Caco-2 (cell line): ENCODE results near the gene RNF13. TPM values are rescaled to one million over a fixed set of nuclear protein-coding genes. Genes with fewer than 3 reads are reported as not detected.

Experiments used
- BruUV-seq: library from RNA; stranded (reverse); fragments of 400-500 nt; replicated peaks from 2 replicates; lab custom pipeline; 2021; lab: Mats Ljungman, UMichigan
- CTCF ChIA-PET: fragments of 300-600 bp; sonication (Branson Sonifier 250); formaldehyde crosslinking; loops from one replicate; lab custom pipeline; 2022; ENCODE audit warnings: antibody characterized with exemption; lab: Charles Lee
- POLR2A ChIA-PET: fragments of 300-600 bp; sonication (Branson Sonifier 250); formaldehyde crosslinking; loops from one replicate; lab custom pipeline; 2022; ENCODE audit warnings: antibody characterized with exemption; lab: Charles Lee
- DNase-seq, 2 experiments: peaks; one replicate each; pipeline versions ENCODE4 v3.0.0 to v3.0.0-alpha.2; 2020 to 2022
- H3K27me3 ChIP-seq: replicated peaks from 2 replicates; pipeline ENCODE4 v1.6.0; 2011; ENCODE audit warnings: low read length; ENCODE audit not compliant: control insufficient read depth, insufficient read depth
- H3K36me3 ChIP-seq: 2 replicates; pipeline ENCODE4 v1.5.1; 2011; ENCODE audit warnings: low read length; ENCODE audit not compliant: control insufficient read depth, insufficient read depth
- H3K4me1 ChIP-seq: fragments of 250-450 bp; sonication (Bioruptor Pico); 2 replicates; pipeline ENCODE4 v1.5.1; 2020; ENCODE audit warnings: mild to moderate bottlenecking
- H3K4me3 ChIP-seq: 2 replicates; pipeline ENCODE4 v1.5.1; 2011; ENCODE audit warnings: low read depth, mild to moderate bottlenecking, control low read depth, low read length
- H3K9me3 ChIP-seq: fragments of 250-450 bp; sonication (Bioruptor Pico); 2 replicates; pipeline ENCODE4 v1.5.1; 2020; ENCODE audit warnings: mild to moderate bottlenecking, moderate library complexity
- H3K27ac Mint-ChIP-seq: one replicate; pipeline ENCODE4 v1.8.0; 2022; ENCODE audit warnings: mixed read lengths; ENCODE audit not compliant: unreplicated experiment
- H3K27me3 Mint-ChIP-seq: one replicate; pipeline ENCODE4 v1.8.0; 2022; ENCODE audit warnings: mixed read lengths; ENCODE audit not compliant: insufficient read depth, unreplicated experiment
- H3K36me3 Mint-ChIP-seq: one replicate; pipeline ENCODE4 v1.8.0; 2022; ENCODE audit warnings: mild to moderate bottlenecking, mixed read lengths; ENCODE audit not compliant: insufficient read depth, unreplicated experiment
- H3K4me1 Mint-ChIP-seq: one replicate; pipeline ENCODE4 v1.8.0; 2022; ENCODE audit warnings: low read depth, mixed read lengths; ENCODE audit not compliant: unreplicated experiment
- H3K4me3 Mint-ChIP-seq: one replicate; pipeline ENCODE4 v1.8.0; 2022; ENCODE audit warnings: mild to moderate bottlenecking, moderate library complexity, mixed read lengths; ENCODE audit not compliant: unreplicated experiment
- H3K9me3 Mint-ChIP-seq: one replicate; pipeline ENCODE4 v1.8.0; 2022; ENCODE audit warnings: mixed read lengths; ENCODE audit not compliant: unreplicated experiment
- intact Hi-C: fragments of 100-400 bp; cut with micrococcal nuclease; formaldehyde crosslinking; loops from one replicate; pipeline ENCODE4 v1.10.0; 2022; ENCODE audit not compliant: unreplicated experiment
- total RNA-seq: library from RNA; stranded (reverse); gene quantifications from 2 replicates; pipeline ENCODE4 v1.2.3, GENCODE V29; 2022
- TF ChIP-seq, protein P1 (sequence below), 2 experiments: fragments of 200-600 bp in 1 of 2; IDR thresholded peaks; 1 replicate in 1 of 2; 2 replicates in 1 of 2; pipeline versions ENCODE4 v1.5.1 to v1.8.0; 2011 to 2022; ENCODE audit warnings: antibody characterized with exemption in 1 of 2, control low read depth in 1 of 2, inconsistent platforms in 1 of 2, low read depth in 1 of 2, low read length in 1 of 2, mild to moderate bottlenecking in 1 of 2, moderate library complexity in 1 of 2; ENCODE audit not compliant: insufficient read depth in 1 of 2, severe bottlenecking in 1 of 2, unreplicated experiment in 1 of 2

Gene RNF13
- total RNA-seq, 1 experiment from 2014 or later: 44.2 TPM

DNA sequence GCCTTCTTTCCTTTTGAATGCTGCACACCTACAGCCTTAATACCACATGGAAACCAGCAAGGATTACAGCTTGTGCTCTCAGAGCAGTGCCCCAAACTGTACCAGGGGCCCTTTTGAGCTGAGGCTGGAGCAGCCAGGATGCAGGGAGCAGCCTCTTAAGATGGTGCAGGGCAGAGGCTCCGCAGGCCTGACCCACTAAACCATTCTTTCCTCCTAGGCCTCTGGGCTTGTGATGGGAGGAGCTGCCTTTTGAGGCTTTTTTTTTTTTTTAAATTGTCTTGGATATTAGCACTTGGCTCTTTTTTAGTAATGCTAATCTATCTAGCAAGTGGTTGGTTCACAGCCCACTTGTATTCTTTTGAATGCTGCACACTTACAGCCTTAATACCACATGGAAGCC, 120.0 kb downstream of the RNF13 start:
- Histone ChIP-seq H3K4me1 (no peaks in the 10 kb centered on the region), H3K4me3 (no peak overlapping the region), H3K9me3 (no peaks in the 10 kb centered on the region), H3K27me3 (no peaks in the 10 kb centered on the region), H3K36me3 (no peaks in the 10 kb centered on the region)
- ChIA-PET POLR2A (no interaction called here), CTCF (no interaction called here)
- H3K36me3 Mint-ChIP-seq: peaks cover 6% of the 10 kb centered on the region
- H3K27me3 Mint-ChIP-seq: no peaks in the 10 kb centered on the region
- H3K4me1 Mint-ChIP-seq: peaks cover 16% of the 10 kb centered on the region
- DNase-seq: no peak
- peaks cover 10% of the 10 kb centered on the region for H3K9me3 Mint-ChIP-seq
- TF ChIP-seq, protein P1, sequence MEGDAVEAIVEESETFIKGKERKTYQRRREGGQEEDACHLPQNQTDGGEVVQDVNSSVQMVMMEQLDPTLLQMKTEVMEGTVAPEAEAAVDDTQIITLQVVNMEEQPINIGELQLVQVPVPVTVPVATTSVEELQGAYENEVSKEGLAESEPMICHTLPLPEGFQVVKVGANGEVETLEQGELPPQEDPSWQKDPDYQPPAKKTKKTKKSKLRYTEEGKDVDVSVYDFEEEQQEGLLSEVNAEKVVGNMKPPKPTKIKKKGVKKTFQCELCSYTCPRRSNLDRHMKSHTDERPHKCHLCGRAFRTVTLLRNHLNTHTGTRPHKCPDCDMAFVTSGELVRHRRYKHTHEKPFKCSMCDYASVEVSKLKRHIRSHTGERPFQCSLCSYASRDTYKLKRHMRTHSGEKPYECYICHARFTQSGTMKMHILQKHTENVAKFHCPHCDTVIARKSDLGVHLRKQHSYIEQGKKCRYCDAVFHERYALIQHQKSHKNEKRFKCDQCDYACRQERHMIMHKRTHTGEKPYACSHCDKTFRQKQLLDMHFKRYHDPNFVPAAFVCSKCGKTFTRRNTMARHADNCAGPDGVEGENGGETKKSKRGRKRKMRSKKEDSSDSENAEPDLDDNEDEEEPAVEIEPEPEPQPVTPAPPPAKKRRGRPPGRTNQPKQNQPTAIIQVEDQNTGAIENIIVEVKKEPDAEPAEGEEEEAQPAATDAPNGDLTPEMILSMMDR (IDR thresholded peaks at IDR 0.05; ENCODE audit: insufficient read depth in 1 of 2, low read depth in 1 of 2, low read length in 1 of 2, severe bottlenecking in 1 of 2, unreplicated experiment in 1 of 2): no peak
- BruUV-seq: no TSS peak
- H3K4me3 Mint-ChIP-seq: no peak overlapping the region
- no peak overlapping the region for H3K27ac Mint-ChIP-seq
- intact Hi-C loops: no loop called here

DNA sequence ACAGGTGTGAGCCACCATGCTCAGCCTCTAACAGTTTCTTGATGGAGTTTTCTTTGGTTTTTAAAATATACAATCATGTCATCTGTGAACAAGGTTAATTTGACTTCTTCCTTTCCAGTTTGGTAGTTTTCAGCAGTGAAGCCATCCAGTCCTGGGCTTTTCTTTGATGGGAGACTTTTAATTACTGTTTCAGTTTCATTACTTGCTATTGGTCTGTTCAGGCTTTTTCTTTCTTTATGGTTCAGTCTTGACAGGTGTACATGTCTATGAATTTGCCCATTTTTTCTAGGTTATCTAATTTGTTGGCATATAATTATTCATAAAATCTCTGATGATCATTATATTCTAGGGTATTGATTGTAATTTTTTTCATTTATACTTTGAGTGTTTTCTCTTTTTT, 120.8 kb downstream of the RNF13 start:
- Mint-ChIP-seq H3K36me3 (peaks cover 6% of the 10 kb centered on the region), H3K27me3 (no peaks in the 10 kb centered on the region), H3K27ac (no peak overlapping the region), H3K9me3 (peaks cover 10% of the 10 kb centered on the region), H3K4me3 (no peak overlapping the region), H3K4me1 (peaks cover 16% of the 10 kb centered on the region)
- Histone ChIP-seq H3K36me3 (no peaks in the 10 kb centered on the region), H3K9me3 (no peaks in the 10 kb centered on the region), H3K27me3 (no peaks in the 10 kb centered on the region), H3K4me3 (no peak overlapping the region), H3K4me1 (no peaks in the 10 kb centered on the region)
- intact Hi-C loops: no loop called here
- TF ChIP-seq, protein P1 (IDR thresholded peaks at IDR 0.05; ENCODE audit: insufficient read depth in 1 of 2, low read depth in 1 of 2, low read length in 1 of 2, severe bottlenecking in 1 of 2, unreplicated experiment in 1 of 2): no peak
- no peak for DNase-seq
- ChIA-PET POLR2A (no interaction called here), CTCF (no interaction called here)
- no TSS peak for BruUV-seq

DNA sequence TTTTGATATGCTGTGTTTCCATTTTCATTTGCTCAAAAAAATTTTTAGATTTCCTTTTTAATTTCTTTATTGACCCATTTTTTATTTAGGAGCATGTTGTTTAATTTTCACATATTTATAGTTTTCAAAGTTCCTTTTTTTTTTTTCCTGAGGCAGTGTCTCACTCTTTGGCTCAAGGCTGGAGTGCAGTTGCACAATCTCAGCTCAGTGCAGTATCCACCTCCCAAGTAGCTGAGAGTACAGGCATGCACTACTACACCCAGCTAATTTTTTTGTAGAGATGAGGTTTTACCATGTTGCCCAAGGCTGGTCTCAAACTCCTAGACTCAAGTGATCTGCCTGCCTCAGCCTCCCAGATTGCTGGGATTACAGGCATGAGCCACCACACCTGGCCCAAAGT, 121.5 kb downstream of the RNF13 start:
- ChIA-PET POLR2A (no interaction called here), CTCF (no interaction called here)
- TF ChIP-seq, protein P1 (IDR thresholded peaks at IDR 0.05; ENCODE audit: insufficient read depth in 1 of 2, low read depth in 1 of 2, low read length in 1 of 2, severe bottlenecking in 1 of 2, unreplicated experiment in 1 of 2): no peak
- Histone ChIP-seq H3K9me3 (no peaks in the 10 kb centered on the region), H3K4me3 (no peak overlapping the region), H3K4me1 (no peaks in the 10 kb centered on the region), H3K27me3 (no peaks in the 10 kb centered on the region), H3K36me3 (no peaks in the 10 kb centered on the region)
- H3K27me3 Mint-ChIP-seq: no peaks in the 10 kb centered on the region
- peaks cover 16% of the 10 kb centered on the region for H3K4me1 Mint-ChIP-seq
- H3K9me3 Mint-ChIP-seq: peaks cover 10% of the 10 kb centered on the region
- H3K27ac Mint-ChIP-seq: no peak overlapping the region
- intact Hi-C loops: no loop called here
- no TSS peak for BruUV-seq
- DNase-seq: no peak
- H3K36me3 Mint-ChIP-seq: peaks cover 5% of the 10 kb centered on the region
- no peak overlapping the region for H3K4me3 Mint-ChIP-seq
